GM23338 (cell line): ENCODE results near the gene C8G.

Experiments used
- CREB1 ChIP-seq: fragments of 250-450 bp; sonication (Bioruptor Pico); IDR thresholded peaks from 2 replicates; pipeline ENCODE4 v1.5.0; 2020; ENCODE audit warnings: low read depth, mild to moderate bottlenecking, moderate library complexity
- CTCF ChIP-seq, 2 experiments: fragments of 200-600 bp in 1 of 2; sonication (generic) in 1 of 2; conservative IDR thresholded peaks; 2 replicates each; pipeline versions ENCODE4 v1.5.1 to v1.6.1; 2016 to 2017; ENCODE audit warnings: antibody characterized with exemption in 2 of 2, low read depth in 2 of 2, mild to moderate bottlenecking in 2 of 2, moderate library complexity in 1 of 2
- JUNB ChIP-seq: IDR thresholded peaks from one replicate; pipeline ENCODE4 v1.6.1; 2016; ENCODE audit warnings: antibody characterized with exemption; ENCODE audit not compliant: unreplicated experiment
- ZNF114 ChIP-seq: fragments of 250-450 bp; sonication (Bioruptor Pico); IDR thresholded peaks from 2 replicates; pipeline ENCODE4 v1.5.0; 2020; ENCODE audit warnings: mild to moderate bottlenecking, moderate library complexity

GRCh38 chr9:136941231-136942111 lies 3.6 kb upstream of the C8G start:
- TF ChIP-seq CTCF (conservative IDR thresholded peaks at IDR 0.05; ENCODE audit: low read depth in 2 of 2): no peak
- no peak for TF ChIP-seq JUNB
- TF ChIP-seq ZNF114 (CRISPR knock-in tag): no peak
- TF ChIP-seq CREB1: no peak
